ENCODE results near the gene ILRUN.

Gene ILRUN

DNA sequence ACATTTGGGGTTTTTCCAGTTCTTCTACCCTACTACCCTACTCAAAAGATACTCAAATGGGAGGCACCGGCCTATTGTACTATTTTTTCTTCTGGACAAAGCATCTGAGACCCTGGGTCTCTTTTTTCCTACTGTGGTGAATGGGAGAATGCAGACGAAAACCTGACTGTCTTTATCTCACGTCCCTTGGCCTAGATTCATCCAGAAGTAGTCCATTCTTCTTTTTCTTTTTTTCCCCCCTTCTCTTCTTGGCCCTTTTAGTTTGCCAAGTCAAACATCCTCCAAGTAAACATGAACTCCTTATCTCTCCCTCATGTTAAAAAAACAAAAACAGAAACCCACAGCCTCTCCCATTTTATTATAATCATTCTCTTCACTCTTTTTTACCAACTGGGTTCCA lies 8.7 kb upstream of the ILRUN start:
- no peak overlapping the region for H3K4me3 ChIP-seq (ENCODE audit: low read depth, low read length)
- TF ChIP-seq, protein P1, sequence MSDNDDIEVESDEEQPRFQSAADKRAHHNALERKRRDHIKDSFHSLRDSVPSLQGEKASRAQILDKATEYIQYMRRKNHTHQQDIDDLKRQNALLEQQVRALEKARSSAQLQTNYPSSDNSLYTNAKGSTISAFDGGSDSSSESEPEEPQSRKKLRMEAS (IDR thresholded peaks at IDR 0.05; ENCODE audit: low read depth, low read length) = no peak
- DNase-seq (ENCODE audit: low read depth) = no peak

GRCh38 chr6:34701199-34701598 lies 4.6 kb upstream of the ILRUN start:
- TF ChIP-seq MYC (IDR thresholded peaks at IDR 0.05; ENCODE audit: low read depth, low read length) = no peak
- TF ChIP-seq, protein P1 (IDR thresholded peaks at IDR 0.05; ENCODE audit: low read depth, low read length) = no peak
- TF ChIP-seq POLR2A (IDR thresholded peaks at IDR 0.05; ENCODE audit: extremely low read depth, insufficient read length) = no peak
- TF ChIP-seq, protein P2, sequence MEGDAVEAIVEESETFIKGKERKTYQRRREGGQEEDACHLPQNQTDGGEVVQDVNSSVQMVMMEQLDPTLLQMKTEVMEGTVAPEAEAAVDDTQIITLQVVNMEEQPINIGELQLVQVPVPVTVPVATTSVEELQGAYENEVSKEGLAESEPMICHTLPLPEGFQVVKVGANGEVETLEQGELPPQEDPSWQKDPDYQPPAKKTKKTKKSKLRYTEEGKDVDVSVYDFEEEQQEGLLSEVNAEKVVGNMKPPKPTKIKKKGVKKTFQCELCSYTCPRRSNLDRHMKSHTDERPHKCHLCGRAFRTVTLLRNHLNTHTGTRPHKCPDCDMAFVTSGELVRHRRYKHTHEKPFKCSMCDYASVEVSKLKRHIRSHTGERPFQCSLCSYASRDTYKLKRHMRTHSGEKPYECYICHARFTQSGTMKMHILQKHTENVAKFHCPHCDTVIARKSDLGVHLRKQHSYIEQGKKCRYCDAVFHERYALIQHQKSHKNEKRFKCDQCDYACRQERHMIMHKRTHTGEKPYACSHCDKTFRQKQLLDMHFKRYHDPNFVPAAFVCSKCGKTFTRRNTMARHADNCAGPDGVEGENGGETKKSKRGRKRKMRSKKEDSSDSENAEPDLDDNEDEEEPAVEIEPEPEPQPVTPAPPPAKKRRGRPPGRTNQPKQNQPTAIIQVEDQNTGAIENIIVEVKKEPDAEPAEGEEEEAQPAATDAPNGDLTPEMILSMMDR (IDR thresholded peaks at IDR 0.05; ENCODE audit: low read depth, low read length) = no peak
- no peak for DNase-seq (ENCODE audit: low read depth)
- H3K4me3 ChIP-seq (ENCODE audit: low read depth, low read length) = no peak overlapping the region

DNA sequence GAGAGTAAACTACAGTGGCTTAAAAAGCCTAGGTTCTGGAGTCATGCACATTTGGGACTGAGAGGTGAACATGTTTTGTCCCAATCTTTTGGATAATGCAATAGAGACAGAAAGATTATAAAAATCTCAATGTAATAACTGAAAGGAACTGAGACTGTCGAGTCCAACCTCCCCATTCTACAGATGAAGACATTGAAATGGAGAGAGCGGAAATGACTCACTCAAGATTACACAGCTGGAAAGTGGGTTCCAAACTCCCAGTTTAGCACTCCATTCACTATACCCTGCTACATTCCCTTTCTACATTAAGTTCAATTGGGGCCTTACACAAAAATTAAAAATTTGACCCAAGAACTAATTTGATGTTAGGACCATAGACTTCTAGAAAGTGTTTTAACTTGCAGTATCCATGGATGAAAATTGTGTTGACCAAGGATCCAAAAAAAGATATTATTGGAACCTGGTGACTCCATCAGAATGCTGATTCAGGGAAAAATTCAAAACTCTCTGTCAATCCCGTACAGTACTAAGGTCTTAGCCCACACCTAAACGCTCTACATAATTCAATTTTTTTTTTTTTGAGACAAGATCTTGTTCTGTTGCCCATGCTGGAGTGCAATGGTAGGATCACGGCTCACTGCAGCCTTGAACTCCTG lies 1.5 kb upstream of the ILRUN start:
- peak overlapping the region; percentile 93 for H3K4me3 ChIP-seq (ENCODE audit: low read depth, low read length)
- TF ChIP-seq POLR2A (IDR thresholded peaks at IDR 0.05; ENCODE audit: extremely low read depth, insufficient read length) (no peak), MYC (IDR thresholded peaks at IDR 0.05; ENCODE audit: low read depth, low read length) (no peak)
- TF ChIP-seq, protein P1 (IDR thresholded peaks at IDR 0.05; ENCODE audit: low read depth, low read length) = no peak
- TF ChIP-seq, protein P2 (IDR thresholded peaks at IDR 0.05; ENCODE audit: low read depth, low read length) = no peak
- peak; percentile 40 for DNase-seq (ENCODE audit: low read depth)

GRCh38 chr6:34697544-34697836 lies 923 bp upstream of the ILRUN start:
- DNase-seq (ENCODE audit: low read depth) = peak; percentile 36
- TF ChIP-seq, protein P2 (IDR thresholded peaks at IDR 0.05; ENCODE audit: low read depth, low read length) = no peak
- 0 out of 2 replicates have a peak, but pooled peaks have one; percentile 3 for TF ChIP-seq MYC (IDR thresholded peaks at IDR 0.05; ENCODE audit: low read depth, low read length)
- H3K4me3 ChIP-seq (ENCODE audit: low read depth, low read length) = peak overlapping the region; percentile 93

DNA sequence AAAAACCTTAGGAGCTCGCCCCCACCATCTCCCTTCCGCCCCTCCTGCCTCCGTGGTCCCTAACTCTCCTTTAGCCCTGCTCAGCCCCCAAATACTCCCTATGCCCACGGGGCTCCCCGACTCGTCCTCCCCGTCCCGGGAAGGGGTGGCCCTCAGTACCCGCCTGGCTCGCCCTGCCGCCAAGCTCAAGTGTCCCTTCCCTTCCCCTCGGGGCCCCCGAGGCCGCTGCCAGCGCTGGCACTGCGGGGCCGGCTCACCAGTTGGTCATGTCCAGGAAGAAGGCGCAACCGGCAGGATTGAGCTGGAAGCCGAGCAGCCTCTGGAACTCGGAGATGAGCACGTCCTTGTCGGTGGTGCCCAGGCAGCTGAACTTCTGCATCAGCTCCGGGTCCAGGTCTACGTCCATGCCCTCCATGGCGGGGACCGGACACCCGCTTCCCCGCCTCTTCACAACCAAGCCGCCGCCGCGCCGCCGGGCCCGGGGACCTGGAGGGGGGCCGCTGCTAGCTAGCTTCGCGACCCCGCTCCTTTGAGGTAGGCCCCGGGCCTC lies 303 bp downstream of the ILRUN start:
- TF ChIP-seq POLR2A (IDR thresholded peaks at IDR 0.05; ENCODE audit: extremely low read depth, insufficient read length) (no peak), MYC (IDR thresholded peaks at IDR 0.05; ENCODE audit: low read depth, low read length) (no peak)
- TF ChIP-seq, protein P2 (IDR thresholded peaks at IDR 0.05; ENCODE audit: low read depth, low read length) = no peak
- TF ChIP-seq, protein P1 (IDR thresholded peaks at IDR 0.05; ENCODE audit: low read depth, low read length) = no peak
- peak overlapping the region; percentile 75 for H3K4me3 ChIP-seq (ENCODE audit: low read depth, low read length)
- peak; percentile 66 for DNase-seq (ENCODE audit: low read depth)

DNA sequence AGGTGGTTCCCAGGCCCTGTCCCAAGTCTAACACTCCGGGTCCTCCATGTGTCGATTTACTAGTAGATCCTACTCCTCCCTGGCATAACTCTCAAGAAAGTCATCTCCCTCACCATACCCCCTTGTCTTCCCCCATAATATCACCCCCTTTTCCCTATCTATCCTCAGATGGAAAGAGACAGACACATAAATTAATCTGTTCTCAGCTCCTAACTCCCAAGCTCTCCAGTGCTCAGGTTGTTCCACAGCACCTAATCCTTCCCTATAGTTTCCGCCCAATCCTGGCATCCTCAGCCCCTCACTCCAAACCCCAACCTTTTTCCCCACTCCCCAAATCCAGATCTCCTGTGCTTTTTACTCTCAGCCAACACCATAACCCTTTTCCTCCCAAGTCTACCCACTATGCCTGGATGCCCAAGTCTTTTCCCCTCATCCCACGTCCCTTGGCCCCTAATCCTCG lies 808 bp downstream of the ILRUN start:
- no peak for DNase-seq (ENCODE audit: low read depth)
- TF ChIP-seq POLR2A (IDR thresholded peaks at IDR 0.05; ENCODE audit: extremely low read depth, insufficient read length) = no peak
- no peak for TF ChIP-seq MYC (IDR thresholded peaks at IDR 0.05; ENCODE audit: low read depth, low read length)
- TF ChIP-seq, protein P1 (IDR thresholded peaks at IDR 0.05; ENCODE audit: low read depth, low read length) = no peak
- TF ChIP-seq, protein P2 (IDR thresholded peaks at IDR 0.05; ENCODE audit: low read depth, low read length) = no peak
- H3K4me3 ChIP-seq (ENCODE audit: low read depth, low read length) = peak overlapping the region; percentile 75

All from NB4 (cell line).